Mesothelial cell of epicardium (in vitro differentiated cells): ENCODE results near the gene CLIC5. TPM values are rescaled to one million over a fixed set of nuclear protein-coding genes. Genes with fewer than 3 reads are reported as not detected.

Experiments used
- DNase-seq, 2 experiments: peaks; one replicate each; pipeline ENCODE4 v3.0.0; 2021; ENCODE audit warnings: low spot score in 2 of 2; ENCODE audit not compliant: unreplicated experiment in 2 of 2
- H3K27ac Mint-ChIP-seq: 2 replicates; pipeline ENCODE4 v1.8.0; 2021; ENCODE audit warnings: mixed read lengths
- H3K27me3 Mint-ChIP-seq: 2 replicates; pipeline ENCODE4 v1.8.0; 2021; ENCODE audit warnings: low read depth, mixed read lengths
- H3K36me3 Mint-ChIP-seq: 2 replicates; pipeline ENCODE4 v1.8.0; 2021; ENCODE audit warnings: mixed read lengths
- H3K4me1 Mint-ChIP-seq: 2 replicates; pipeline ENCODE4 v1.8.0; 2021; ENCODE audit warnings: mixed read lengths
- H3K4me3 Mint-ChIP-seq: 2 replicates; pipeline ENCODE4 v1.8.0; 2021; ENCODE audit warnings: mild to moderate bottlenecking, moderate library complexity, mixed read lengths
- H3K9me3 Mint-ChIP-seq: 2 replicates; pipeline ENCODE4 v1.8.0; 2021; ENCODE audit warnings: mixed read lengths
- total RNA-seq: library from RNA; stranded (reverse); gene quantifications from 3 replicates; pipeline ENCODE4 v1.2.1, GENCODE V29; 2021
- TF ChIP-seq, protein P1 (sequence below): fragments of 200-600 bp; sonication (generic); IDR thresholded peaks from one replicate; pipeline ENCODE4 v1.5.0; 2021; ENCODE audit warnings: antibody characterized with exemption; ENCODE audit not compliant: unreplicated experiment

The CLIC5 gene
- total RNA-seq, 1 donor from 2014 or later, result 1.8 TPM

DNA sequence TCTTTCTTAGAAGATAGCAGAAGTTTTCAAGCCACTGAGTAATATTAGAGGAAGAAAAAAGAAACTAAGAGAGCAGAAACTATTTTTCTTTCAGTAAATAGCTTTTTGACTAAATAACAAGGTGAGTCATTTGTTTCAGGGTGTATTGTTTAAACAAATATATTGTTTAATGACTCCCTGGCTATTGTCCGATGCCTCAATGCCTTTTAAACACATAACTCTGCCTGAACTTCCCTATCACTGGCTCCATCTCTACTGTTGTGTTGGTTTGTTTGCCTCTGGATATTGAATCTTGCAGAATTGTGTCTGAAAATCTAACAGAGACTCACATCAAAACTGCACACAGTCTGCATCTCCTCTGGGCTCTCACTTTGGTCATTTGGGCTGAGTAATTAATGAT, 19.6 kb upstream of the CLIC5 start:
- peaks cover 4% of the 10 kb centered on the region for H3K27me3 Mint-ChIP-seq
- DNase-seq, result no peak
- H3K27ac Mint-ChIP-seq, result no peak overlapping the region
- H3K4me1 Mint-ChIP-seq, result peaks cover 2% of the 10 kb centered on the region
- H3K9me3 Mint-ChIP-seq, result no peaks in the 10 kb centered on the region
- H3K4me3 Mint-ChIP-seq, result no peak overlapping the region
- H3K36me3 Mint-ChIP-seq, result no peaks in the 10 kb centered on the region
- TF ChIP-seq, protein P1, sequence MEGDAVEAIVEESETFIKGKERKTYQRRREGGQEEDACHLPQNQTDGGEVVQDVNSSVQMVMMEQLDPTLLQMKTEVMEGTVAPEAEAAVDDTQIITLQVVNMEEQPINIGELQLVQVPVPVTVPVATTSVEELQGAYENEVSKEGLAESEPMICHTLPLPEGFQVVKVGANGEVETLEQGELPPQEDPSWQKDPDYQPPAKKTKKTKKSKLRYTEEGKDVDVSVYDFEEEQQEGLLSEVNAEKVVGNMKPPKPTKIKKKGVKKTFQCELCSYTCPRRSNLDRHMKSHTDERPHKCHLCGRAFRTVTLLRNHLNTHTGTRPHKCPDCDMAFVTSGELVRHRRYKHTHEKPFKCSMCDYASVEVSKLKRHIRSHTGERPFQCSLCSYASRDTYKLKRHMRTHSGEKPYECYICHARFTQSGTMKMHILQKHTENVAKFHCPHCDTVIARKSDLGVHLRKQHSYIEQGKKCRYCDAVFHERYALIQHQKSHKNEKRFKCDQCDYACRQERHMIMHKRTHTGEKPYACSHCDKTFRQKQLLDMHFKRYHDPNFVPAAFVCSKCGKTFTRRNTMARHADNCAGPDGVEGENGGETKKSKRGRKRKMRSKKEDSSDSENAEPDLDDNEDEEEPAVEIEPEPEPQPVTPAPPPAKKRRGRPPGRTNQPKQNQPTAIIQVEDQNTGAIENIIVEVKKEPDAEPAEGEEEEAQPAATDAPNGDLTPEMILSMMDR, result no peak

DNA sequence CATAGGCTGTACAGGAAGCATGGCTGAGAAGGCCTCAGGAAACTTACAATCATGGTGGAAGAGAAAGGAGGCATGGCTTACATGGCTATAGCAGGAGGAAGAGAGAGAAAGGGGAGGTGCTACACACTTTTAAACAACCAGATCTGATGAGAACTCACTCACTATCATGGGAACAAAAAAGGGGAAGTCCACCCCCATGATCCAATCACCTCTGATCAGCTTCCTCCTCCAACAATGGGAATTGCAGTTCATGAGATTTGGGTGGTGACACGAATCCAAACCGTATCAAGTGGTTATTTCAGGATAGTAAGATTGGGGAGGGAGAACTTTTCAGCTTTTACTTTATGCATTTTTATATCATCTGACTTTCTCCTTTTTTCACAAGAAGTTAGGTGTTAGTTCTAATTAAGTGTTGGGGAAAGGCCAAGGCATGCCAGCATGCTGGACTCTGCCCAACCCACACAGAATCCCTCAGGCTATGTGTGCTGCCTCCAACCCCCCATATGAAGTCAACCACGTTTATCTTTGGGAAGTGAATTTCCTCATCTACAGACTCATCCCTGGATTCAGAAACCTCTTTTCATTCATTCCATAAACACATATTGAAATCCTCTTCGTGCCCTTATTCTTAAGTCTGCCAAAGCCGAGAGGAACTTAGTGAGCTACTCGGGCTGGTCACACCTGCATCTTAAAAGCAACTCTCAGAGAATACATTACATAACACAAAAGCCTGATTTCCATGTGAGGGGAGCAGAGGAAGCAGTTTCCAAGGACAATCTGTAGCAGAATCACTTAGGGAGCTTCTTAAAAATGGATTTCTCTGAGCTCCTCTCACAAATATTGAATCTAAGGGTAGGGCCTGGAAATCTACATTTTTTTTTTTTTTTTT, 16.7 kb upstream of the CLIC5 start:
- H3K36me3 Mint-ChIP-seq, result no peaks in the 10 kb centered on the region
- no peak overlapping the region for H3K4me3 Mint-ChIP-seq
- TF ChIP-seq, protein P1, result no peak
- H3K4me1 Mint-ChIP-seq, result no peaks in the 10 kb centered on the region
- H3K27ac Mint-ChIP-seq, result no peak overlapping the region
- DNase-seq, result no peak
- H3K27me3 Mint-ChIP-seq, result peaks cover 8% of the 10 kb centered on the region
- no peaks in the 10 kb centered on the region for H3K9me3 Mint-ChIP-seq

DNA sequence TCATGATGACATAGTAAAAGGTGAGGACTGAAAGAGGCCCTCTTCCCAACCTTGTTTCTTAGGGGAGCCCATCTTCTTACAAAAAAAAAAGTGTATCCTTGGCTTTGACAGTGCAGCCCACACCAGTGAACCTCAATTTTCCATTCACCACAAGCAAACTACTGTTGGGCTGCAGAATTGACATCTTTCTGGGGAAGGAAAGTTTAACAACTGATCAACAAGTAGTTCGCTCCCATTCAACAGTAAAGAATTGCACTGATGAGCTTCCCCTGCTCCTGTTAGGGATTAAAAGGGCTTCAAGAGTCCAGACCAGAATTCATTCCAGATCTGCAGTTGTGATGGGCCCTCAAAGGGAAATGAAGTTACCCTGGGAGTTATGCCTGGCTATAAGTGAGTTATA, 13.9 kb upstream of the CLIC5 start:
- H3K36me3 Mint-ChIP-seq, result no peaks in the 10 kb centered on the region
- no peak for DNase-seq
- H3K9me3 Mint-ChIP-seq, result no peaks in the 10 kb centered on the region
- H3K27me3 Mint-ChIP-seq, result peaks cover 8% of the 10 kb centered on the region
- no peak overlapping the region for H3K27ac Mint-ChIP-seq
- TF ChIP-seq, protein P1, result no peak
- peaks cover 6% of the 10 kb centered on the region for H3K4me1 Mint-ChIP-seq
- no peak overlapping the region for H3K4me3 Mint-ChIP-seq

DNA sequence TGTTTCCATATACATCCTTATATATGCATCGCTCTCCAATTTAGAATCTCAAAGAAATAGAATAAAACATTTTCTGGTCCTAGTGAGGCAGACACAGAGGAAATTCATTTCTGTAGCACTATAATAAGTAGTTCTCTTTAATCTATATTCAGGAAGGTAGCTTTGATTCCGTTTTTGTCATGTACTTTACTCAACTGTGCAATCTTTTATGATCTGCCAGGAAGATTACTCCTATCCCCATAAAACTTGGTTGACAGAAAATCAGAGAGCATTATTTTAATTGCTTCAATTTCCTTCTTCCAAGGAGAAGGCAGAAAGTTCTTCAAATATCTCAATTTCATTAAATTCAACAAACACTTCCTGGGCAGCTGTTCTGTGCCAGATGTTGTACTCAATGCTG, 10.6 kb upstream of the CLIC5 start:
- H3K4me3 Mint-ChIP-seq, result no peak overlapping the region
- H3K36me3 Mint-ChIP-seq, result no peaks in the 10 kb centered on the region
- TF ChIP-seq, protein P1, result no peak
- DNase-seq, result no peak
- peaks cover 10% of the 10 kb centered on the region for H3K27me3 Mint-ChIP-seq
- peaks cover 6% of the 10 kb centered on the region for H3K4me1 Mint-ChIP-seq
- no peak overlapping the region for H3K27ac Mint-ChIP-seq
- peaks cover 7% of the 10 kb centered on the region for H3K9me3 Mint-ChIP-seq

DNA sequence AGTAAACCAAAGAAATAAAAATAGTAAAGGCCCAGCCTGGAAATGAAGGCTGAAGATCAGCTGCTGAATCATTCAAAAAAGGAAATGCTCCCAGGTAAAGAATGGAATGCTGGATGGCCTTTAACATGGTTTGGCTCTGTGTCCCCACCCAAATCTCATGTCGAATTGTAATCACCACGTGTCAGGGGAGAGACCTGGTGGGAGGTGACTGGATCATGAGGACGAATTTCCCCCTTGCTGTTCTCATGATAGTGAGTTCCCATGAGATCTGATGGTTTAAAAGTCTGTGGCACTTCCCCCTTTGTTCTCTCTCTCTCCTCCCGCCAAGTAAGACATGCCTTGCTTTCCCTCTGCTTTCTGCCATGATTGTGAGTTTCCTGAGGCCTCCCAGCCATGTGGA, 9.9 kb upstream of the CLIC5 start:
- TF ChIP-seq, protein P1, result no peak
- Mint-ChIP-seq H3K4me1 (peaks cover 6% of the 10 kb centered on the region), H3K9me3 (peaks cover 7% of the 10 kb centered on the region), H3K27ac (no peak overlapping the region), H3K36me3 (no peaks in the 10 kb centered on the region), H3K4me3 (no peak overlapping the region), H3K27me3 (peaks cover 11% of the 10 kb centered on the region)
- no peak for DNase-seq
